ENCODE results near the gene ERVW-1. TPM values are rescaled to one million over a fixed set of nuclear protein-coding genes. Genes with fewer than 3 reads are reported as not detected.

Gene ERVW-1
- total and polyA plus RNA-seq, 2 of the 13 experiments (the other 11 are each of a cell fraction or from before 2014, with no cell fraction given) = not detected

DNA sequence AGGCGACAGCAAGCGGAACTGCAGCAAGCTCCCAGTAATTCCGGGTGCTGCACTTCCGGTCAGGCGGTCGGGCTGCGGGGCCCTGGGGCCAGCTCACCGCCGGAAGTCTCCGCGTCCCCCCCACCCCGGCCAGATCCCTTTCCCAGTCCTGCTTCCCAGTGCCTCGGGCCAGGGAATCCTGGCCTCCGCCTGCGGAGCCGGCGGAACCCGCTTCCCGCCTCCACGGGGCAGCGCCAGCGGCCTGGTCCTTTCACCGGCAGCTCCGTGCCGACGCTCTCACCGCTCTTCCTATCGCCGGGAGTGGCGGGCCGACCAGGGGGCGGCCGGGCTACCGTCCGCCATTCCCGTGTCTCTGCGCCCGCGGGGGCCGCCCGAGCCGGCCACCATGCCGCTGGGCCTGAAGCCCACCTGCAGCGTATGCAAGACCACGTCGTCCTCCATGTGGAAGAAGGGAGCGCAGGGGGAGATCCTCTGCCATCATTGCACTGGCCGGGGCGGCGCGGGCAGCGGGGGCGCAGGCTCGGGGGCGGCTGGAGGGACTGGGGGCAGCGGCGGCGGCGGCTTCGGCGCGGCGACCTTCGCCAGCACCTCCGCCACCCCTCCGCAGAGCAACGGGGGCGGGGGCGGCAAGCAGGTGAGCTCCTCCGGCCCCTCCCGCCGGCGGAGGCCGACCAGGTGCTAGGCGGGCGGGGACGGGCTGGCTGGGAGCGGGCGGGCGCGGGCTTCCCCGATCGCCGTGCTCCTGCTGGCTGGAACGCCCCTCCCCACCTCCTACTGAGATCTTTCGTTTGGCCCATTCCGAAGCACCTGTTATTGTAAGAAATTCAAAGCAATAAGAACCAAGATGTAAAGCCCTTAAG is 30.2 kb downstream of the ERVW-1 start, which contains the start of gene GATAD1 (continued):
- TF ChIP-seq, protein P1, sequence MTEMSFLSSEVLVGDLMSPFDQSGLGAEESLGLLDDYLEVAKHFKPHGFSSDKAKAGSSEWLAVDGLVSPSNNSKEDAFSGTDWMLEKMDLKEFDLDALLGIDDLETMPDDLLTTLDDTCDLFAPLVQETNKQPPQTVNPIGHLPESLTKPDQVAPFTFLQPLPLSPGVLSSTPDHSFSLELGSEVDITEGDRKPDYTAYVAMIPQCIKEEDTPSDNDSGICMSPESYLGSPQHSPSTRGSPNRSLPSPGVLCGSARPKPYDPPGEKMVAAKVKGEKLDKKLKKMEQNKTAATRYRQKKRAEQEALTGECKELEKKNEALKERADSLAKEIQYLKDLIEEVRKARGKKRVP (CRISPR knock-in tag; IDR thresholded peaks at IDR 0.05) = no peak
- TF ChIP-seq, protein P2, sequence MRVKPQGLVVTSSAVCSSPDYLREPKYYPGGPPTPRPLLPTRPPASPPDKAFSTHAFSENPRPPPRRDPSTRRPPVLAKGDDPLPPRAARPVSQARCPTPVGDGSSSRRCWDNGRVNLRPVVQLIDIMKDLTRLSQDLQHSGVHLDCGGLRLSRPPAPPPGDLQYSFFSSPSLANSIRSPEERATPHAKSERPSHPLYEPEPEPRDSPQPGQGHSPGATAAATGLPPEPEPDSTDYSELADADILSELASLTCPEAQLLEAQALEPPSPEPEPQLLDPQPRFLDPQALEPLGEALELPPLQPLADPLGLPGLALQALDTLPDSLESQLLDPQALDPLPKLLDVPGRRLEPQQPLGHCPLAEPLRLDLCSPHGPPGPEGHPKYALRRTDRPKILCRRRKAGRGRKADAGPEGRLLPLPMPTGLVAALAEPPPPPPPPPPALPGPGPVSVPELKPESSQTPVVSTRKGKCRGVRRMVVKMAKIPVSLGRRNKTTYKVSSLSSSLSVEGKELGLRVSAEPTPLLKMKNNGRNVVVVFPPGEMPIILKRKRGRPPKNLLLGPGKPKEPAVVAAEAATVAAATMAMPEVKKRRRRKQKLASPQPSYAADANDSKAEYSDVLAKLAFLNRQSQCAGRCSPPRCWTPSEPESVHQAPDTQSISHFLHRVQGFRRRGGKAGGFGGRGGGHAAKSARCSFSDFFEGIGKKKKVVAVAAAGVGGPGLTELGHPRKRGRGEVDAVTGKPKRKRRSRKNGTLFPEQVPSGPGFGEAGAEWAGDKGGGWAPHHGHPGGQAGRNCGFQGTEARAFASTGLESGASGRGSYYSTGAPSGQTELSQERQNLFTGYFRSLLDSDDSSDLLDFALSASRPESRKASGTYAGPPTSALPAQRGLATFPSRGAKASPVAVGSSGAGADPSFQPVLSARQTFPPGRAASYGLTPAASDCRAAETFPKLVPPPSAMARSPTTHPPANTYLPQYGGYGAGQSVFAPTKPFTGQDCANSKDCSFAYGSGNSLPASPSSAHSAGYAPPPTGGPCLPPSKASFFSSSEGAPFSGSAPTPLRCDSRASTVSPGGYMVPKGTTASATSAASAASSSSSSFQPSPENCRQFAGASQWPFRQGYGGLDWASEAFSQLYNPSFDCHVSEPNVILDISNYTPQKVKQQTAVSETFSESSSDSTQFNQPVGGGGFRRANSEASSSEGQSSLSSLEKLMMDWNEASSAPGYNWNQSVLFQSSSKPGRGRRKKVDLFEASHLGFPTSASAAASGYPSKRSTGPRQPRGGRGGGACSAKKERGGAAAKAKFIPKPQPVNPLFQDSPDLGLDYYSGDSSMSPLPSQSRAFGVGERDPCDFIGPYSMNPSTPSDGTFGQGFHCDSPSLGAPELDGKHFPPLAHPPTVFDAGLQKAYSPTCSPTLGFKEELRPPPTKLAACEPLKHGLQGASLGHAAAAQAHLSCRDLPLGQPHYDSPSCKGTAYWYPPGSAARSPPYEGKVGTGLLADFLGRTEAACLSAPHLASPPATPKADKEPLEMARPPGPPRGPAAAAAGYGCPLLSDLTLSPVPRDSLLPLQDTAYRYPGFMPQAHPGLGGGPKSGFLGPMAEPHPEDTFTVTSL (CRISPR knock-in tag; IDR thresholded peaks at IDR 0.05; ENCODE audit: borderline replicate concordance) = no peak
- TF ChIP-seq, protein P3, sequence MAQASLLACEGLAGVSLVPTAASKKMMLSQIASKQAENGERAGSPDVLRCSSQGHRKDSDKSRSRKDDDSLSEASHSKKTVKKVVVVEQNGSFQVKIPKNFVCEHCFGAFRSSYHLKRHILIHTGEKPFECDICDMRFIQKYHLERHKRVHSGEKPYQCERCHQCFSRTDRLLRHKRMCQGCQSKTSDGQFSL (CRISPR knock-in tag; IDR thresholded peaks at IDR 0.05) = peak; percentile 97
- no peak for TF ChIP-seq MIER2 (CRISPR knock-in tag; IDR thresholded peaks at IDR 0.05)
- TF ChIP-seq WIZ (CRISPR knock-in tag; IDR thresholded peaks at IDR 0.05) = no peak; the same call in 1 of the 2 replicates
- TF ChIP-seq SALL2 (CRISPR knock-in tag; IDR thresholded peaks at IDR 0.05) = peak; percentile 67; the same call in 1 of the 2 replicates
- TF ChIP-seq ATRX (CRISPR knock-in tag; IDR thresholded peaks at IDR 0.05; ENCODE audit: borderline replicate concordance) = no peak
- peak; percentile 52; the same call in 1 of the 2 replicates for TF ChIP-seq ZNF12 (CRISPR knock-in tag; IDR thresholded peaks at IDR 0.05)
- TF ChIP-seq ZBTB1 (CRISPR knock-in tag; IDR thresholded peaks at IDR 0.05; ENCODE audit: borderline replicate concordance) = no peak
- no peak for TF ChIP-seq ZNF10 (CRISPR knock-in tag; IDR thresholded peaks at IDR 0.05; ENCODE audit: borderline replicate concordance, low read depth)
- TF ChIP-seq YEATS4 (CRISPR knock-in tag; IDR thresholded peaks at IDR 0.05; ENCODE audit: borderline replicate concordance) = peak; percentile 72
- no peak; the same call in 1 of the 2 replicates for TF ChIP-seq NFKBIZ (CRISPR knock-in tag; IDR thresholded peaks at IDR 0.05)
- no peak for TF ChIP-seq SIX4 (CRISPR knock-in tag; IDR thresholded peaks at IDR 0.05)
- TF ChIP-seq ZNF792 (CRISPR knock-in tag; IDR thresholded peaks at IDR 0.05) = peak; percentile 51; the same call in 1 of the 2 replicates
- peak; percentile 27; the same call in 1 of the 2 replicates for TF ChIP-seq NFYB (CRISPR knock-in tag; IDR thresholded peaks at IDR 0.05)
- TF ChIP-seq HIVEP1 (CRISPR knock-in tag; IDR thresholded peaks at IDR 0.05) = 0 out of 2 replicates have a peak, but pooled peaks have one; percentile 39
- peak; percentile 90 for TF ChIP-seq YEATS2 (CRISPR knock-in tag; IDR thresholded peaks at IDR 0.05; ENCODE audit: borderline replicate concordance)
- TF ChIP-seq CENPX (CRISPR knock-in tag; IDR thresholded peaks at IDR 0.05) = no peak
- TF ChIP-seq HMG20B (CRISPR knock-in tag; conservative IDR thresholded peaks at IDR 0.05) = no peak
- 0 out of 2 replicates have a peak, but pooled peaks have one; percentile 17 for TF ChIP-seq RARA (CRISPR knock-in tag; IDR thresholded peaks at IDR 0.05)
- TF ChIP-seq, protein P4, sequence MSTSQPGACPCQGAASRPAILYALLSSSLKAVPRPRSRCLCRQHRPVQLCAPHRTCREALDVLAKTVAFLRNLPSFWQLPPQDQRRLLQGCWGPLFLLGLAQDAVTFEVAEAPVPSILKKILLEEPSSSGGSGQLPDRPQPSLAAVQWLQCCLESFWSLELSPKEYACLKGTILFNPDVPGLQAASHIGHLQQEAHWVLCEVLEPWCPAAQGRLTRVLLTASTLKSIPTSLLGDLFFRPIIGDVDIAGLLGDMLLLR (CRISPR knock-in tag; IDR thresholded peaks at IDR 0.05) = no peak; the same call in 1 of the 2 replicates
- TF ChIP-seq NFE2L2 (IDR thresholded peaks at IDR 0.05; ENCODE audit: low read length) = no peak
- 0 out of 2 replicates have a peak, but pooled peaks have one; percentile 56 for TF ChIP-seq ZNF335 (CRISPR knock-in tag; IDR thresholded peaks at IDR 0.05)
- no peak for TF ChIP-seq ZNF557 (CRISPR knock-in tag; IDR thresholded peaks at IDR 0.05)
